ENCODE data around the gene METTL6.

The METTL6 gene

GRCh38 chr3:15434756-15435155, 7.4 kb upstream of the METTL6 start:
- no peak for TF ChIP-seq CTCF (IDR thresholded peaks at IDR 0.05; ENCODE audit: low read depth, low read length)
- no peak for DNase-seq (ENCODE audit: extremely low read depth, low read depth)

- DNase-seq (ENCODE audit: extremely low read depth, low read depth) = no peak
- no peak for TF ChIP-seq CTCF (IDR thresholded peaks at IDR 0.05; ENCODE audit: low read depth, low read length)
These were observed 6.2 kb upstream of the METTL6 start for GRCh38 chr3:15433531-15433930.

GRCh38 chr3:15431256-15431837, 4.0 kb upstream of the METTL6 start:
- DNase-seq (ENCODE audit: extremely low read depth, low read depth) = no peak
- no peak for TF ChIP-seq CTCF (IDR thresholded peaks at IDR 0.05; ENCODE audit: low read depth, low read length)

GRCh38 chr3:15430624-15431023, 3.3 kb upstream of the METTL6 start:
- no peak for DNase-seq (ENCODE audit: extremely low read depth, low read depth)

GRCh38 chr3:15429080-15429479, 1.7 kb upstream of the METTL6 start:
- no peak for DNase-seq (ENCODE audit: extremely low read depth, low read depth)
- no peak for TF ChIP-seq CTCF (IDR thresholded peaks at IDR 0.05; ENCODE audit: low read depth, low read length)

More at GRCh38 chr3:15430624-15431023, 3.3 kb upstream of the METTL6 start:
- no peak for TF ChIP-seq CTCF (IDR thresholded peaks at IDR 0.05; ENCODE audit: low read depth, low read length)

GRCh38 chr3:15428539-15428938, 1.2 kb upstream of the METTL6 start:
- no peak for TF ChIP-seq CTCF (IDR thresholded peaks at IDR 0.05; ENCODE audit: low read depth, low read length)
- no peak for DNase-seq (ENCODE audit: extremely low read depth, low read depth)

- no peak for DNase-seq (ENCODE audit: extremely low read depth, low read depth)
- no peak for TF ChIP-seq CTCF (IDR thresholded peaks at IDR 0.05; ENCODE audit: low read depth, low read length)
These were observed 637 bp upstream of the METTL6 start for GRCh38 chr3:15427981-15428380.
